ENCODE data around the gene MYCN.

MYCN gene

DNA sequence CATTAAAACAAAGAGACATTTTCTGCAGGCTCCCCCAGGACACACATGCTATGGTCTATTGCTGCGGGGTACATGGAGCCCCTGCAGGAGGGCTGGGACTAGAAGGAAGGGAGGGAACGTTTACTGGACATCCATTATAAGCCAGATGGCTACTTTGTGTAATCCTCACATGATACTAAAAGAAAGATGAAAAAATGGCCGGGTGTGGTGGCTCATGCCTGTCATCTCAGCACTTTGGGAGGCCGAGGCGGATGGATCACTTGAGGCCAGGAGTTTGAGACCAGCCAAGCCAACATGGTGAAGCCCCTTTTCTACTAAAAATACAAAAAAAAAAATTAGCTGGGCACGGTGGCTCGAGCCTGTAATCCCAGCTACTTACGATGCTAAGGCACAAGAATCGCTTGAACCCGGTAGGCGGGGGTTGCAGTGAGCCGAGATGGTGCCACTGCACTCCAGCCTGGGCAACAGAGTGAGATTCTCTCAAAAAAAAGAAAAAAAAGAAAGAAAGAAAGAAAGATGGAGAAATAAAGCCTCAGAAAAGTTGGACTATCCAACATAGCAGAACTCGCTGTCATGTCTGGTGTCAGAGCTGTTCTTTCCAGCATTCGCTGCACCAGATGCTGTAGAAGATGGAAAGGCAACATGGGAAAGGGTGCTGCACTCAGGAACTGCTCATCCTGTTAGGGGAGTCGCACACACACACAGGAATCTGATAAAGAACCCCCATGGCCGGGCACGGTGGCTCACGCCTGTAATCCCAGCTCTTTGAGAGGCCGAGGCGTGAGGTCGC lies 7.8 kb upstream of the MYCN start:
- DNase-seq: no peak

DNA sequence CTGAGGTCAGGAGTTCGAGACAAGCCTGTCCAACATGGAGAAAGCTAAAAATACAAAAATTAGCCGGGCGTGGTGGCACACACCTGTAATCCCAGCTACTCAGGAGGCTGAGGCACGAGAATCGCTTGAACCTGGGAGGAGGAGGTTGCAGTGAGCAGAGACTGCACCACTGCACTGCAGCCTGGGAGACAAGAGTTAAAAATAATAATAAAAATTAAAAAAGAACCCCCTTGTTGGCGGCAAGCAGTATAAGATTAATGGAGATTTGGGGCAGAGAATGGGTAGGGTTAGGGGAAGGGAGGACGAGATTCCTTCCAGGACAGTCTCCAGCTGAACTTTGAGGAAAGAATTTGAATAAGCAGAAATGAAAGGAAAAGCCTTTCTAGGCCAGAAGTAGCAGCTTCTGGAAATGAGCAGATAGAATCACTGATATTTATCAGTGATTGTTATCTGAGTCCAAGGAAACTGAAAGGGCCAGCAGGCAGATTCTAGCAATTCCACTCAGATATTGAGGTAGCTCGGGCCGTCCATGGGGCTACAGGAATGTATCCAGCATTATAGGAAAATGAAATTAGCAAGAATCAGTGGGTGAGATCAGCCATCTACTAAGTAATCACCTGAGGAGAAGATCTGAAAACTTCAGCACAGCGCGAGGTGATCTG lies 7.0 kb upstream of the MYCN start:
- no peak for DNase-seq

DNA sequence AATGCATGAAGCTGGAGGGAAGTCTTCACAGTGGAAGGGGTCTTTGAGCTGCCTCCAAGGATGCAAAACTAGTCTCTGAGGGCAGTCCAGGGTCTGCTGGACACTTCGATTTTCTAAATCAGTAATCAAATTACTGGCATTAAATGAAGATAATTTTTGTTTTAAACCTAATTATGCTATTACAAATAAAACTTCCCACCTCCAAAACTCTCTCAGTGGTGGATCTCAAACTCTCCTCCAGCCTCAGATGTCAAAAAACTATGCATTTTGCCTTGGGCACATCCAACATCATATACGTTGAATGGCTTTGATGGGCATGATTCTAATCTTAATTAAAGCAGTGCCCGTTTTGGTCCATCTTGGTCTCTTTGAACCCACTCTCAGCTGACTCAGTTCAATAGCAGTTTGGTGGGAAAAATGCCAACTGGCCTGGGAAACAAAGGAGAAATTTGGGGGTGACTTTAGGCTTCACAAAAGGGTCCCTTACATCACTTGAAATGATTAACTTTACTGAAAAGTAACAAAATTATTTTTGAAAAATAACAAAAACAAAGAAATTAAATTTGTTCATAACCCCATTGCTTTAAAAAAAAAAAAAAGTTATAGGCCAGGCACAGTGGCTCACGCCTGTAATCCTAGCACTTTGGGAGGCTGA lies 5.9 kb upstream of the MYCN start:
- no peak for DNase-seq

DNA sequence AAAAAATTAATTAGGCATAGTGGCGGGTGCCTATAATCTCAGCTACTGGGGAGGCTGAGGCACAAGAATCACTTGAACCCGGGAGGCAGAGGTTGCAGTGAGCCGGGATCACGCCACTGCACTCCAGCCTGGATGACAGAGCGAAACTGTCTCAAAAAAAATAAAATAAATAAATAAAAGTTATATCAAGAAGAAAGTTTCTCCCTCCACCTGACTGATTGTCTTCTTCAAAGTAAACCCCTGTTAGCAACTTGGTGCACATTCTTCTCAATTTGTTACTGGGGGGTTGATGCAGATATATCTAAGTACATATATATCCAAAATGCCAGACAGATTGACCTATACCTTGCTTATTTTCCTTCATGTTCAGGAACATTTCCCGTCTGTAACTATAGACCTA lies 5.2 kb upstream of the MYCN start:
- no peak for DNase-seq

DNA sequence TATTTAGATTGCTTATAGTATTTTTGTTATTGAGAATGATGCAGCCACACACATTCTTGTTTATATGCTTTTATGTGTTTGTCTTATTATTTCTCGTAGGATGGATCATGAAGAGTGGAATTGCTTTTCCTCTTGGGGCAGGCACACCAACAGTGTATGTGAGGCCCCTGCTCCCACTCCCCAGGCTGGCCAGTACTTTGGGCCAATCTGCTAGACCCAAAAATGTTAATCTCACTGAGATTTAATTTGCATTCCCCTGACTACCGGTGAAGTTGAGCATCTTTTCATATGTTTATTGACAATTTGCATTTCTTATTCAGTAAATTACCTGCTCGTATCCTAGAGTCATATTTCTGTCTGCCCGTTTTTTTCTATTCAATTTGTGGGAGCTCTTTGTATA lies 4.7 kb upstream of the MYCN start:
- no peak for DNase-seq

DNA sequence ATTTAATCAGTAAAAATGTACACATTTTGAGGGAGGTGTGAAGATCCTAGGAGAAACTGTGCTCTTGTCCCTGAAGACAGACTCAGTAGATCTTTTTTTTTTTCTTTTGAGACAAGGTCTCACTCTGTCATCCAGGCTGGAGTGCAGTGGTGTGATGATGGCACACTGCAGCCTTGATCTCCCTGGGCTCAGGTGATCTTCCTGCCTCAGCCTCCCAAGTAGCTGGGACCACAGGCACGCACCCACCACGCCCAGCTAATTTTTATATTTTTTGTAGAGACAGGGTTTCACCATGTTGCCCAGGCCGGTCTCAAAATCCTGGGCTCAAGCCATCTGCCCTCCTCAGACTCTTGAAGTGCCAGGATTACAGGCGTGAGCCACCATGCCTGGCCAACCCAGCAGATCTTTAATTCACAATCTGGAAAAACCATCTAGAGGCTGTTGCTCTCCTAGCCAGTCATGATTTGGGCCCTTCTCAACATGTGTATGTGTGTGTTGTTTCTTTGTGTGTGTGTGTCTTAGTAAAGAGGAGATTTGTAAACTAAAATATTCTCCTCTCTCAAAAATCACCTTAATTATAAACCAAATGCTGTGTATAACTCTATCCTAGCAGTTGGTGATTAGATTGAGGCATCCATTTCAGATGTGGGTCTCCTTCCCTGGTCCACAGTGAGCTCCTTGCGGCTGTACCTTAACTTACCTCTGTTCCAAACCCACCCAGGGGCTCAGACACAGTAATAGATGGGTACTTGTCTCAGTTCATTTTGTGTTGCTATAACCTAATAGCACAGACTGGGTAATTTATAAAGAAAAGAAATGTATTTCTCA lies 3.9 kb upstream of the MYCN start:
- DNase-seq: no peak

DNA sequence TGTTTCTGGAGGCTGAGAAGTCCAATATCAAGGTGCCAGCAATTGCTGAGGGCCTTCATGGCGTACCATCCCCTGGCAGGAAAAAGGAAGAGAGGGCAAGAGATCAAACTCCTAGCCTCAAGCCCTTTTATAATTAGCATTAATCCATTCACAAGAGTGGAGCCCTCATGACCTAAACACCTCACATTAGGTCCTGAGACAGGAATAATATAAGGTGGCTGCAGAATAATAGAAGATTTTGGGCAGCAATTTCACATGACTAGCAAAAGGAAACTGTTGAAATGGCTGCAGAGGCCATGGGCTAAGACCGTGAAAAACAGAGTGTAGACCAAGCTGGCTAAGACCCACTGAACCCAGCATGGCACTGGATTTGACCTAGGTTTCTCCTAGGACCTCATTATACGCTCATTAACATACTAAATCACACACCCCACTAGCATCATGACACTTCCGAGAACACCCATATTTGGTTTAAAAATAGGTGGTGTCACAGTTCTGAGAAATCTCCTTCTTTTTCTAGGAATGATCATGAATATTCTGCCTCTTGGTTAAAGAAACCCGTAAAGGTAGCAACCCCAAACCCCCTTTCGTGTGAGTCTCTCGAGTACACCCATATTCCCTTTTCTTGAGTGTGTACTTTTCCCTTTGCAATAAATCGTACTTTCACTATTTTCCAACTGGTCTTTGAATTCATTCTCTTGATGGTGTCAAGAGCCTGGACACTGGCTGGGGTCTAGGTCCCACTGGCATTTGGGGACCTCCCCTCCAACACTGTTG lies 3.1 kb upstream of the MYCN start:
- no peak for DNase-seq

DNA sequence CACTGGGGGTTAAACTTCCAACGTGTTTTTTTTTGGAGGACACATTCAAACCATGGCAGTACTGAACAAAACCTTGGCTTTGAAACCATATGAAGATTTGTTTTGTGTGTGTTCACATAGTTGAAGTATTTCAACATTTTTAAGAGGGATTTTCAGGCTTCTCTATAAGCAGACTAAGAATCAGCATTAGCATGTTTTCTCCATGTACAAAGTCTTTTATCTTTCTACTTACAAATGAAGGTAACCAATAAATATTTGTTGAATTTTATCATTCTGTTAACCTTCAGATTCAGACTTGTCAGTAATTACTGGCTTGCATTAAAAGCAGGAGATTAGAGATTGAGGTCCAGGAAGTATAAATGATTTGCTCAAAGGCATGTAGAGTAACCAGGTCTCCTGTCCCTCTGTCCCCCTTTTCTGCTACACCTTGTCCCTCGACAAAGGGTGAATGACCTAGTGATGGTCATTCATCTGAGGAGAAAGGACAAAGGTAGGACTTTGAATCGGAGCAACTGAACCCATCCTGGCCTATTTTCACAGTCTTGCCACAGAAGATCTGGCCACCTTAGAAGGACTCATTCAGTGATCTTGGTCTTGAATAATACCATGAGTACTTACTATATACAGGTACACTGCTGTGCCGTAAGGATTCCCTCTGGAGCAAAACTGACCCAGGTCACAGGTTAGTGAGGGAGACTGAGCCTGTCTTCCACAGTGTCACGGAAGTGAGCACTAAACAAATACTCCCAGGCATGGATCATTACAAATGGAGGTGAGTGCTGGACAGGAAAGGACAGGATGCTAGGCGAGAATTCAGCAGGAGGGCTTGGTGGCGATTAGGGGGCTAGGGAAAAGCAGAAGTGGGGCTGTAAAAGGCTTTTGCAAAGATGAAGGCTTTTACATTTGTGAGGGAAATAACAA lies 2.2 kb upstream of the MYCN start:
- DNase-seq: no peak

DNA sequence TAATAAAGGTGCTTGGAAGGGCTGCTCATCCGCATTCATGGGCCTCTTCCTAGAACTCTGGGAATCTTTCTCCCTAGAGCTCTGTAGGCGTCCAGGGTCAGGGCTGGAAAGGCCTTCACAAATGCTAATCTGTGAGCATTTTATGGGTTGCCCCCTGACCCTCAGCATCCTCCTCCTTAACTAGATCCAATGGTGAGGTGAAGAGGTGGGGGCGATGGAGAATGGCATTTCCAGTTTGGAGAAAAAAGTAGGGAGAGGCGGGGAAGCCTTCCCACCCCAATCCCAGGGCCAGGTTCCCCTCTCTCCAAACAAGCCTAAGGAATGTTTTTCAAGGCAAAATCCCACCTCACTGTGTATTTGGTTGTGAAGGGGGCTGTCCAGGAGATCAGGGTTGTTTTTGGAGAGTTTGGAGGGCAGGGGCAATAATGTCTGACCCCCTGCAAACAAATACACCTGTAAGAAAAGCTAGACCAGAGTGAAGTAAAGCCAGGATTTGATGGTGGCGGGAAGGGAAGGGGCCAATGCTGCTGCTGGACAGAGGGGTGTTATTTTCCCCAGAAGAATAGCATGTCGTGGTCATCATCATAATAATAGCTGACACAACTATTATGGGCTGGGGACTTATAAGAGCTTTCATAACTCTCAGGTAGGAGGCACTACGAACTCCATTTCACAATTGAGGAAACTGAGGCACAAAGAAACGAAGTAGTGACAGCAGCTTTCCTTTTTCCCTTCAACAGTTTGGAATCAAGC lies 1.4 kb upstream of the MYCN start:
- no peak for DNase-seq

DNA sequence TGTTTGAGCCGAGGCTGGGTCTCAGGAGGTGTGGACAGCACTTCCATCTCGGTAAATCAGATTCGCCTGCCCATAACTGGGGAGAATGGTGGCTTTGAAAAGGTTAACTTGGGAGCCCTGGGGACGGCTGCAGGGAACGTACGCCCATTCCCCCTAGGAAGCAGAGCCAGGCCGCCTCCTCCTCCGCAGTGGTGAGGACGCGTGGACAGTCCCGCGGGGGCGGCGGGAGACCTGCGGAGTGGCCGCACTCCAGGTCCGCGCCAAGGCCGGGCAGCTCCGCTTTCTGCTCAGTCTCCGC lies 845 bp upstream of the MYCN start:
- DNase-seq: no peak

DNA sequence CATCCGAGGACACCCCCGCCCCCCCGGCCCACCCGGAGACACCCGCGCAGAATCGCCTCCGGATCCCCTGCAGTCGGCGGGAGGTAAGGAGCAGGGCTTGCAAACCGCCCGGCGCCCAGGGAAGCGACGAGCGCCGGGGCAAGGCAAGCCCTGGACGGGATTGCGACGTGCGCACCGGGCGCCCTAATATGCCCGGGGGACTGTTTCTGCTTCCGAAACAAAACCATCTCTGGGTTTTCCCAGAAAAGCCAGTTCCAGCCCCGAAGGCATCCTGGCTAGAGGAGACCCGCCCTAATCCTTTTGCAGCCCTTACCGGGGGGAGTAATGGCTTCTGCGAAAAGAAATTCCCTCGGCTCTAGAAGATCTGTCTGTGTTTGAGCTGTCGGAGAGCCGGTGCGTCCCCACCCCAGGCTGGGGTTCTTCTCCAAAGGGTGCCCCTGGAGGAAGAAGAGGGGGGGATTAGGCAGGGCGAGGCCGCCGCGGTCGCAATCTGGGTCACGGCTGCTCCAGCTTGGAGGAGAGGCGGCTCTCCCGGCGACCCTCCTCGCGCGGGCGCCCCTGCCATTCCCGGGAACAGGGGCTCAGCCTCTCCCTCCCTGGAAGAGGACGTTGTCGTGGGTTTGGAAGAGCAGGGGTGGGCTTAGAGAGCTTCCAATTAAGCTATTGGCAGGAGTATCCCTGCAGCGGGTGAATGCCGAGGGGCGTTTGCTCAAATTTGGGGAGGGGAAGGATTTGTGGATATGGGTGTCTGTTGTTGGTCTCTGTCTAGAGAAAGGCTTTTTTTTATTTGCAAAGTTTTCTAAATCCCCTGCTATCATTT lies 521 bp downstream of the MYCN start:
- DNase-seq: no peak

DNA sequence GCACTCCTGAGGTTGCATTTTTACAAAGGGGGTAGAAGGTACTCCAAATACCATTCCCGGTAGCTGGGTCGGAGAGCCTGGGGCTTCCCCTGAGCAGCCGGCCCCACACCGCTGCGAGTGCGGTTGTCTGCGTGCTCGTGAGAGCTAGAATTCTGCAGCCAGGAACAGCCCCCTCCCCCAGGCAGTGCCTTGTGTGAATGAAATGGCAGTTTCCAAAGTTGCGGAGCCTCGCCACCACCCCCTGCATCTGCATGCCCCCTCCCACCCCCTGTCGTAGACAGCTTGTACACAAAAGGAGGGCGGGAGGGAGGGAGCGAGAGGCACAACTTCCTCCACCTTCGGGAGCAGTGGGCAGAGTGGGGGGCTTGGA lies 1.1 kb downstream of the MYCN start:
- DNase-seq: no peak

DNA sequence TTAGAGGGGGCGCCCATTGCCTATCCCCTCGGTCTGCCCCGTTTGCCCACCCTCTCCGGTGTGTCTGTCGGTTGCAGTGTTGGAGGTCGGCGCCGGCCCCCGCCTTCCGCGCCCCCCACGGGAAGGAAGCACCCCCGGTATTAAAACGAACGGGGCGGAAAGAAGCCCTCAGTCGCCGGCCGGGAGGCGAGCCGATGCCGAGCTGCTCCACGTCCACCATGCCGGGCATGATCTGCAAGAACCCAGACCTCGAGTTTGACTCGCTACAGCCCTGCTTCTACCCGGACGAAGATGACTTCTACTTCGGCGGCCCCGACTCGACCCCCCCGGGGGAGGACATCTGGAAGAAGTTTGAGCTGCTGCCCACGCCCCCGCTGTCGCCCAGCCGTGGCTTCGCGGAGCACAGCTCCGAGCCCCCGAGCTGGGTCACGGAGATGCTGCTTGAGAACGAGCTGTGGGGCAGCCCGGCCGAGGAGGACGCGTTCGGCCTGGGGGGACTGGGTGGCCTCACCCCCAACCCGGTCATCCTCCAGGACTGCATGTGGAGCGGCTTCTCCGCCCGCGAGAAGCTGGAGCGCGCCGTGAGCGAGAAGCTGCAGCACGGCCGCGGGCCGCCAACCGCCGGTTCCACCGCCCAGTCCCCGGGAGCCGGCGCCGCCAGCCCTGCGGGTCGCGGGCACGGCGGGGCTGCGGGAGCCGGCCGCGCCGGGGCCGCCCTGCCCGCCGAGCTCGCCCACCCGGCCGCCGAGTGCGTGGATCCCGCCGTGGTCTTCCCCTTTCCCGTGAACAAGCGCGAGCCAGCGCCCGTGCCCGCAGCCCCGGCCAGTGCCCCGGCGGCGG lies 1.7 kb downstream of the MYCN start:
- no peak for DNase-seq

DNA sequence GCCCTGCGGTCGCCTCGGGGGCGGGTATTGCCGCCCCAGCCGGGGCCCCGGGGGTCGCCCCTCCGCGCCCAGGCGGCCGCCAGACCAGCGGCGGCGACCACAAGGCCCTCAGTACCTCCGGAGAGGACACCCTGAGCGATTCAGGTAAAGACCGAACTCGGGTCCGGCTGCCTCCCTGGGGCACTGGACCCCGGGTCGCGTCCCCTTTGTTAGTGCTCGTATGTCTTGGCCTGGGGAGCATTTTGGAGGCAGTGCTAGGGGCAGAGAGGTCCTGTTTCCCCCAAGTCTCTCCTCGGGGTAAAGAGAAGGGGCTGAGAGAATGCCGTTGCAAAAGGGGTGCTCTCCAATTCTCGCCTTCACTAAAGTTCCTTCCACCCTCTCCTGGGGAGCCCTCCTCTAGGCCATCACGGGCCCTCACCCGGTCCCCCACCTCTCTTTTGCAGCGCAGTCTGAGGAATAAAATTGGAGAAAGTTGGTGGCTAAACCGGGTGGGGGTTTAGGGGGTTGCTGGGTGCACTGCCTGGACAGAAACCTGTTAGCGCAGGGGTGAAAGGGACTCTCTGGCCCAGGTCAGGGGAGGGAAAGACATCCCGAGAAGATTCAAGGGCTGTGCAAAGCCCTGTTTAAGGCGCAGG lies 2.5 kb downstream of the MYCN start:
- DNase-seq: no peak

DNA sequence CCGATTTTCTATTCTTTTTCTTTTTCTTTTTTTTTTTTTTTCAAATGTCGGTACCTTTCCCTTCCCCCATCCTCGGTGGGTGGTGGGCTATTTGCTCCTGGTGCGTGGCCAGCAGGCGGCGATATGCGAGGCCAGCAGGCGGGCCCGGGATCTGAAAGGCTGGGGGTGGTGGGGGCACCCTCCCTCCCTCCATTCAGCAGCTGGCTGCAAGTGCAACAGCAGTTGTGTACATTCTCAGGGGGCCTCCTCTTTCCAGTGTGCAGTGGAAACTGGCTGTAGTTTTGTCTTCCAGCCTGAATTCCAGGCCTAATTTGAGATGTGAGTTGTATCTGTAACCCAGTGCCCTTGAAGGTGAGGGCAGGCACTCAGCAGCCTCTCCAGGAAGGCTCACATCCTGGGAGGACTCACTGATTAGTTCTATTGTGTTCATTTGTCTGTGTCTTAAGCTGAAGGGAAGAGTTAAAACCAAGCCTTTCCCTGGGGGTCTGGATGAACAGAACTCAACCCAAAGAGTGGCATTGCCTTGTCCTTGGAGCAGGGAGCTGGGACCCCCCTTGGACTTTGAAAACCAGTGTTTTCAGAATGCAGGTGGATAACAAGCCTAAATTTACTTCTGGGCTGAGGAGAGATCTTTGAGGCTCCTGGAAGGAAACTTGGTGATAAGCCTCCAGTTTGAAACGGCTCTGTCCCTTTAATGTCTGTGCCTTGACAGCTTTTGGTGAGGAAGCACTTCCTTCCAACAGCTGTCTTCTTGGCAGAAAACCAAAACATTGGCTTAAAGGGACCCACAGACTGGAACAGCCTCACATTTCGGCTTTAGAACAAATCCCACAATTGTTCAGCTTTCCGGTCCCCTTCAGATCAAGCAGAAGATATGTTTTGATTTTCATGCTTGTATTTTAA lies 3.3 kb downstream of the MYCN start:
- no peak for DNase-seq

DNA sequence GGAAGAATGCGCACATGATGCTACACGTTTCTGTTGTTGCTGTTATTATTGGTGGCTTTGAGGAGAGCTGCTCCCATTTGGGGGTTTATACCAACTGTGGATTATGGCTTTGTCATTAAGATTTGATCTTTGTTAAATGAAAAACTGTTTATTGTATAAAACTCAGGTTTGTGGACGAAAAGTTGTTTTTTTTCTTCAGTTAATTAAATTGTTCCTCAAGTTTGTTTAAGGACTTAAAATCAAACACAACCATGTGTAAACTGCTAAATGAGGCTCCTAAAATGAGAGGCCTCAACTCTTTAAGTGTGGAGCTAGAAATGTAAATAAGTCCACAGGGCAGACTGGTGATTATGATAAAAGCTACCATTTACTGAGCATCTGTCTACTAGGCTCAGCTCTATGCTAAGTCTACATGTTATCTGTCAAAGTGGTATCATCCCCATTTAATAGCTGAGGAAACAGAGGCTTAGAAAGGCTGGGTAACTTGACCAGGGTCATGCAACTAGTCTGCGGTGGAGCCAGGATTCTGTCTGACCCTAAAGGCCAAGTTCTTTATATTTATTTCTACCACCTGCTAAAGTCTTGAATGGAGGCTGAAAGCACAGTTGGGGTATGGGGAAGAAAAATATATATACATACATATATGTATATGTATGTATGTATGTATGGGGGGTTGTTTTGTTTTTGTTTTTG lies 4.1 kb downstream of the MYCN start:
- DNase-seq: no peak
